K562 (cell line): Measurements from ENCODE around the gene TRNAU1AP. TPM values are rescaled to one million over a fixed set of nuclear protein-coding genes. Genes with fewer than 3 reads are reported as not detected.

ENCODE experiments used
- CBX2 ChIP-seq: fragments of 200-600 bp; sonication (generic); IDR thresholded peaks from one replicate; pipeline ENCODE4 v1.6.1; 2012; ENCODE audit warnings: mild to moderate bottlenecking, low read length, inconsistent platforms; ENCODE audit not compliant: insufficient read depth, poor library complexity, severe bottlenecking
- CTBP1 ChIP-seq: fragments of 450-650 bp; IDR thresholded peaks from 2 replicates; pipeline ENCODE4 v1.6.1; 2016; ENCODE audit warnings: borderline replicate concordance
- TCF3 ChIP-seq: sonication (generic); formaldehyde crosslinking; IDR thresholded peaks from 2 replicates; pipeline ENCODE4 v1.4.0; 2020; ENCODE audit warnings: mild to moderate bottlenecking, missing genetic modification reagents
- TEAD1 ChIP-seq, 2 experiments: fragments of 450-650 bp in 1 of 2; sonication (generic) in 1 of 2; formaldehyde crosslinking; IDR thresholded peaks; 2 replicates each; pipeline versions ENCODE4 v1.4.0 to v1.8.0; 2020 to 2022; ENCODE audit warnings: mild to moderate bottlenecking in 2 of 2, missing genetic modification reagents in 1 of 2
- polyA plus RNA-seq, 8 experiments: library from polyadenylated mRNA; depleted of rRNA in 4 of 8; stranded (reverse) in 5 of 8; unstranded in 3 of 8; fragments of >200 nt; fragmentation: Nextera tagmentation in 2 of 8; fragmentation: Illumina TruSeq in 1 of 8; extraction: Ambion mirVana in 2 of 8; extraction: Trizol in 1 of 8; gene quantifications; 2 replicates each; pipeline versions ENCODE4 v1.2.1 to v1.2.3, GENCODE V29; 2011 to 2014; ENCODE audit warnings: inconsistent platforms in 1 of 8, missing spikeins in 1 of 8
- total RNA-seq, 7 experiments: library from RNA; depleted of rRNA in 6 of 7; stranded (reverse); fragments of >200 nt in 6 of 7; fragmentation: Illumina TruSeq in 2 of 7; extraction: Trizol in 2 of 7; gene quantifications; 2 replicates each; pipeline versions ENCODE4 v1.2.1 to v1.2.3, GENCODE V29; 2011 to 2021; ENCODE audit warnings: low replicate concordance in 1 of 7
- TF ChIP-seq, protein P1 (sequence below): fragments of 450-650 bp; IDR thresholded peaks from 2 replicates; pipeline ENCODE4 v1.6.1; 2017; ENCODE audit warnings: antibody characterized with exemption, mild to moderate bottlenecking
- TF ChIP-seq, protein P2 (sequence below), 2 experiments: fragments of 450-650 bp in 1 of 2; sonication (generic) in 1 of 2; formaldehyde crosslinking in 1 of 2; IDR thresholded peaks; 2 replicates each; pipeline versions ENCODE4 v1.7.1 to v1.9.0; 2016 to 2022; ENCODE audit warnings: inconsistent platforms in 1 of 2, mild to moderate bottlenecking in 1 of 2, missing genetic modification reagents in 1 of 2
- TF ChIP-seq, protein P3 (sequence below): fragments of 250-450 bp; sonication (Bioruptor Pico); IDR thresholded peaks from 2 replicates; pipeline ENCODE4 v1.8.0; 2021; ENCODE audit warnings: borderline replicate concordance, mild to moderate bottlenecking, moderate library complexity; ENCODE audit not compliant: poor library complexity, severe bottlenecking
- TF ChIP-seq, protein P4 (sequence below): sonication (generic); formaldehyde crosslinking; IDR thresholded peaks from 2 replicates; pipeline ENCODE4 v1.8.0; 2022; ENCODE audit warnings: mild to moderate bottlenecking, missing genetic modification reagents

TRNAU1AP gene
- total and polyA plus RNA-seq, 9 of the 15 experiments (the other 6 are each of a cell fraction or from before 2014, with no cell fraction given) = 34.9 to 110 (median 46.3) TPM

DNA sequence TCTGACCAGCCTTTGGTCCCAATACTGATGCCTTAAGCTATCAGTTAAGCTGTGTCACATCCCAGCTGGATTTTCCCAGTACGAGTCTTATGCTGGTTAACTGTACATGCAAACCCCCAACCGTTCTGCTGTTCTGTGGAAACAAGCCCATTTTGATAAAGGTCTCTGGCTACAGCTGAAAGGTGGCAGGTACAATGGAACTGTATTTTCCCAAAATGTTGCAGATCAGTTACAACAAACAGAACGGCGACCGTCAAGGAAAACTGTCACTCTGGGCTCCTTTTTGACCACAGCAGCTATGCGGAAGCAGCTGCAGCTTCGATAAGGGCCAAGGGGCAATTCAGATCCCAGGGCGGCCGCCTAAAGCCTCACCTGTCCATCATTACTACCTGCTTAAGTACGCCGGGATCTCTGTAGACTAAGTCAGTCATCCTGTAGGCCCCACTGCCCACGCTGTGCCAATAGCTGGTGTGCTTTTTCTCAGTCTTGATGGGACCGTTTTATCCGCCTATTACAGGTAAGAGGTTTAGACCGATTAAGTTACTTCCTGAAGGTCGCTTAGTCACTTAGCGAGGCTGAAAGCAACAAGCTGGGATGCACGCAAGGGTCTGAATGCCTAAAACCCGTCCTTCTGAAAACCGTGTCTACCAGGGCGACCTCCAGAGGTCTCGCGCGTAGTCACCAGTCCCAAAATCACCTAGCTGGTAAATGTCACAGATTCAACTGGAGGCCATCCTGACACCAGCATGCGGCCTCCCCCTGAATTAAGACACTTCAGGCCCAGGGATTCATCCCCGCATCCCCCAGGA is 28.0 kb downstream of the TRNAU1AP start (continued):
- TF ChIP-seq, protein P1, sequence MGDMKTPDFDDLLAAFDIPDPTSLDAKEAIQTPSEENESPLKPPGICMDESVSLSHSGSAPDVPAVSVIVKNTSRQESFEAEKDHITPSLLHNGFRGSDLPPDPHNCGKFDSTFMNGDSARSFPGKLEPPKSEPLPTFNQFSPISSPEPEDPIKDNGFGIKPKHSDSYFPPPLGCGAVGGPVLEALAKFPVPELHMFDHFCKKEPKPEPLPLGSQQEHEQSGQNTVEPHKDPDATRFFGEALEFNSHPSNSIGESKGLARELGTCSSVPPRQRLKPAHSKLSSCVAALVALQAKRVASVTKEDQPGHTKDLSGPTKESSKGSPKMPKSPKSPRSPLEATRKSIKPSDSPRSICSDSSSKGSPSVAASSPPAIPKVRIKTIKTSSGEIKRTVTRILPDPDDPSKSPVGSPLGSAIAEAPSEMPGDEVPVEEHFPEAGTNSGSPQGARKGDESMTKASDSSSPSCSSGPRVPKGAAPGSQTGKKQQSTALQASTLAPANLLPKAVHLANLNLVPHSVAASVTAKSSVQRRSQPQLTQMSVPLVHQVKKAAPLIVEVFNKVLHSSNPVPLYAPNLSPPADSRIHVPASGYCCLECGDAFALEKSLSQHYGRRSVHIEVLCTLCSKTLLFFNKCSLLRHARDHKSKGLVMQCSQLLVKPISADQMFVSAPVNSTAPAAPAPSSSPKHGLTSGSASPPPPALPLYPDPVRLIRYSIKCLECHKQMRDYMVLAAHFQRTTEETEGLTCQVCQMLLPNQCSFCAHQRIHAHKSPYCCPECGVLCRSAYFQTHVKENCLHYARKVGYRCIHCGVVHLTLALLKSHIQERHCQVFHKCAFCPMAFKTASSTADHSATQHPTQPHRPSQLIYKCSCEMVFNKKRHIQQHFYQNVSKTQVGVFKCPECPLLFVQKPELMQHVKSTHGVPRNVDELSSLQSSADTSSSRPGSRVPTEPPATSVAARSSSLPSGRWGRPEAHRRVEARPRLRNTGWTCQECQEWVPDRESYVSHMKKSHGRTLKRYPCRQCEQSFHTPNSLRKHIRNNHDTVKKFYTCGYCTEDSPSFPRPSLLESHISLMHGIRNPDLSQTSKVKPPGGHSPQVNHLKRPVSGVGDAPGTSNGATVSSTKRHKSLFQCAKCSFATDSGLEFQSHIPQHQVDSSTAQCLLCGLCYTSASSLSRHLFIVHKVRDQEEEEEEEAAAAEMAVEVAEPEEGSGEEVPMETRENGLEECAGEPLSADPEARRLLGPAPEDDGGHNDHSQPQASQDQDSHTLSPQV = no peak
- TF ChIP-seq TEAD1 (CRISPR knock-in tag; IDR thresholded peaks at IDR 0.05) = peak; percentile 56 to 80; a peak in 3 of 4 replicates
- TF ChIP-seq, protein P2, sequence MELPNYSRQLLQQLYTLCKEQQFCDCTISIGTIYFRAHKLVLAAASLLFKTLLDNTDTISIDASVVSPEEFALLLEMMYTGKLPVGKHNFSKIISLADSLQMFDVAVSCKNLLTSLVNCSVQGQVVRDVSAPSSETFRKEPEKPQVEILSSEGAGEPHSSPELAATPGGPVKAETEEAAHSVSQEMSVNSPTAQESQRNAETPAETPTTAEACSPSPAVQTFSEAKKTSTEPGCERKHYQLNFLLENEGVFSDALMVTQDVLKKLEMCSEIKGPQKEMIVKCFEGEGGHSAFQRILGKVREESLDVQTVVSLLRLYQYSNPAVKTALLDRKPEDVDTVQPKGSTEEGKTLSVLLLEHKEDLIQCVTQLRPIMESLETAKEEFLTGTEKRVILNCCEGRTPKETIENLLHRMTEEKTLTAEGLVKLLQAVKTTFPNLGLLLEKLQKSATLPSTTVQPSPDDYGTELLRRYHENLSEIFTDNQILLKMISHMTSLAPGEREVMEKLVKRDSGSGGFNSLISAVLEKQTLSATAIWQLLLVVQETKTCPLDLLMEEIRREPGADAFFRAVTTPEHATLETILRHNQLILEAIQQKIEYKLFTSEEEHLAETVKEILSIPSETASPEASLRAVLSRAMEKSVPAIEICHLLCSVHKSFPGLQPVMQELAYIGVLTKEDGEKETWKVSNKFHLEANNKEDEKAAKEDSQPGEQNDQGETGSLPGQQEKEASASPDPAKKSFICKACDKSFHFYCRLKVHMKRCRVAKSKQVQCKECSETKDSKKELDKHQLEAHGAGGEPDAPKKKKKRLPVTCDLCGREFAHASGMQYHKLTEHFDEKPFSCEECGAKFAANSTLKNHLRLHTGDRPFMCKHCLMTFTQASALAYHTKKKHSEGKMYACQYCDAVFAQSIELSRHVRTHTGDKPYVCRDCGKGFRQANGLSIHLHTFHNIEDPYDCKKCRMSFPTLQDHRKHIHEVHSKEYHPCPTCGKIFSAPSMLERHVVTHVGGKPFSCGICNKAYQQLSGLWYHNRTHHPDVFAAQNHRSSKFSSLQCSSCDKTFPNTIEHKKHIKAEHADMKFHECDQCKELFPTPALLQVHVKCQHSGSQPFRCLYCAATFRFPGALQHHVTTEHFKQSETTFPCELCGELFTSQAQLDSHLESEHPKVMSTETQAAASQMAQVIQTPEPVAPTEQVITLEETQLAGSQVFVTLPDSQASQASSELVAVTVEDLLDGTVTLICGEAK (IDR thresholded peaks at IDR 0.05) = peak; percentile 51; the same call in 1 of the 2 replicates
- TF ChIP-seq, protein P2 (CRISPR knock-in tag; IDR thresholded peaks at IDR 0.05) = no peak
- no peak for TF ChIP-seq CBX2
- TF ChIP-seq, protein P3, sequence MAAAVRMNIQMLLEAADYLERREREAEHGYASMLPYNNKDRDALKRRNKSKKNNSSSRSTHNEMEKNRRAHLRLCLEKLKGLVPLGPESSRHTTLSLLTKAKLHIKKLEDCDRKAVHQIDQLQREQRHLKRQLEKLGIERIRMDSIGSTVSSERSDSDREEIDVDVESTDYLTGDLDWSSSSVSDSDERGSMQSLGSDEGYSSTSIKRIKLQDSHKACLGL (CRISPR knock-in tag) = no peak
- peak; percentile 36 for TF ChIP-seq CTBP1
- TF ChIP-seq, protein P4, sequence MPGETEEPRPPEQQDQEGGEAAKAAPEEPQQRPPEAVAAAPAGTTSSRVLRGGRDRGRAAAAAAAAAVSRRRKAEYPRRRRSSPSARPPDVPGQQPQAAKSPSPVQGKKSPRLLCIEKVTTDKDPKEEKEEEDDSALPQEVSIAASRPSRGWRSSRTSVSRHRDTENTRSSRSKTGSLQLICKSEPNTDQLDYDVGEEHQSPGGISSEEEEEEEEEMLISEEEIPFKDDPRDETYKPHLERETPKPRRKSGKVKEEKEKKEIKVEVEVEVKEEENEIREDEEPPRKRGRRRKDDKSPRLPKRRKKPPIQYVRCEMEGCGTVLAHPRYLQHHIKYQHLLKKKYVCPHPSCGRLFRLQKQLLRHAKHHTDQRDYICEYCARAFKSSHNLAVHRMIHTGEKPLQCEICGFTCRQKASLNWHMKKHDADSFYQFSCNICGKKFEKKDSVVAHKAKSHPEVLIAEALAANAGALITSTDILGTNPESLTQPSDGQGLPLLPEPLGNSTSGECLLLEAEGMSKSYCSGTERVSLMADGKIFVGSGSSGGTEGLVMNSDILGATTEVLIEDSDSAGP (CRISPR knock-in tag) = 0 out of 2 replicates have a peak, but pooled peaks have one; percentile 12
- peak; percentile 67 for TF ChIP-seq TCF3 (CRISPR knock-in tag)
